NCI-H1436 treated with DMSO at 0.1 percent for 48 hours (cell line): ENCODE data around the gene ZNF185.

ENCODE experiments used
- DNase-seq: peaks from one replicate; lab custom pipeline; 2025; lab: John Stamatoyannopoulos, UW

ZNF185 gene

DNA sequence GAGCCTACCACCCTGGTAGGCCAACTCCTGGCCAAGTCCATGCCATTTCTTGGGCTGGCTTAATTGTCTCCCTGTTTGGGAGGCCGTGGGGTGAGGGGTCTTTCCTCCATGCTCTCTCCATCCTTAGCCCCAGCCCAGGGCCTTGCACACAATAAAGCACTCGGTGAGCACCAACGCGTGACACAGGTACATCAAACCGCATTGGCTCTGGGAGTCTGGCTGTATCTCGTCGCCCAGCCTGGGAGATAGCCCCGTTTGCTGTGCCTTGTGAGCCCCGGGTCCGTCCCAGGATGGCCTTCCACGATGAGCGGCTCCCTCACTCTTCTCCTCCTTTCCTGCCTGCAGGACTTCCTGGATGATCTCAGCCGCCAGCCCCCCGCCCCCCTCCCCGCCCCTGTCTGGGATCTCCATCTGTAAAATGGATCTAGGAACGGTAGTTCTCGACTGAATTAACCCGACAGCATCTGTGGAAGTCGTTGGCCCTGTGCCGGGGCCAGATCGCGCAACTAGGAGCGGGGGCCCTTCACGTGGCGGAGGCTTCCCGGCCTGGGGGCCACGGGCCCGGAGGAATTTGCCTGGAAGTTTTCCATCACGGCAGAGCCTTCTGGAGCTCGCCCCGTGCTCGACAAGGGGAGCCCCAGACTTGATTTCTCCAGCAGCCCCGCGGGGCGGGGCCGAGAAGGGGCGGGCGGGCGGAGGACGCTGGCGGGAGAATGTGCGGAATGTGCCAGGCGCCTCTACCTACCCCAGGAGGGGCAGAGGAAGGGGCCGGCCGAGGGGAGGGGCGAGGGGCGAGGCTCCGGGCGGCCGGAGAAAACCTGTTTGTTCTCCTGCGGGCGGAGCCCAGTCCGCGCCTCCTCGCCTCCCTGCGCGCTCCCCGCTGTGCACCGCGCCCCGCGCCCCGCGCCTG, at the start of gene ZNF185:
Gene ZNF185, plus strand, starts transcription at position 846 of the 910 bp plus-strand sequence. CDS start 16,423 bp downstream, outside the sequence.
- DNase-seq: no peak

DNA sequence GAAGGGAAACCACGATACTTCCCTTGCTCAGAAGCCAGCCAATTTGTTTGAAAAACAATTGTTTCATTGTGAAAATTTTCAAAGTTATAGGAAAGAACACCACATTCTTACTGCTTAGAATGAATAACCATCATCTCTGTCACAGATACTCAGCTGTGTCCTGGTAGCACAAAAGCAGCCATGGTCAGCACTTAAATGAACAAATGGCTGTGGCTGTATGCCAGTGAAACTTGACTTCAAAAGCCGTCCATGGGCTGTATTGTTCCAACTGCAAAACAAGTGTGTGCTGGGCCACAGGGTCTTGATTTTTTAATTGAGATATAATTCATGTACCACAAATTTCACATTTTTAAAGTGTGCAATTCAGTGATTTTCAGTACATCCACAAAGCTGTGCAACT, 47.4 kb upstream of the ZNF185 start:
- no peak for DNase-seq

GRCh38 chrX:152853986-152854385, 43.9 kb upstream of the ZNF185 start:
- DNase-seq: no peak

DNA sequence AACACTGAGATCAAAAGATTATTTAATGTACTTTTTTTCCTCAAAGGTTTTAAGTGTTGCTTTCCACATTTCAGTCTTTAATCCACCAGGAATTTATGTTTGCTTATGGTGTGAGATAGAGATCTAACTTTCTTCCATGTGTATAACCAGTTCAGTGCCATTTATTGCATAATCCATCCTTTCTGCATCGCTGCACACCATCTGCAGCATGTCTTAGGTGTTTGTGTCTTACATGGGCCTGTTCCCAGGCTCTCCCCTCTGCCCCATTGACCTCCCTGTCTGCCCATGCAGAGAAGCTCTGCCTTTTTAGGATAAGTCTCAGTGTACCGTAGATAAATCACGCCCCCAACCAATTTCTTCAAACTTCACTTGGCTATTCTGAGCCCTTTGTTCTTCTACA, 36.8 kb upstream of the ZNF185 start:
- no peak for DNase-seq

- no peak for DNase-seq
These were observed 36.0 kb upstream of the ZNF185 start for GRCh38 chrX:152861826-152862225.

DNA sequence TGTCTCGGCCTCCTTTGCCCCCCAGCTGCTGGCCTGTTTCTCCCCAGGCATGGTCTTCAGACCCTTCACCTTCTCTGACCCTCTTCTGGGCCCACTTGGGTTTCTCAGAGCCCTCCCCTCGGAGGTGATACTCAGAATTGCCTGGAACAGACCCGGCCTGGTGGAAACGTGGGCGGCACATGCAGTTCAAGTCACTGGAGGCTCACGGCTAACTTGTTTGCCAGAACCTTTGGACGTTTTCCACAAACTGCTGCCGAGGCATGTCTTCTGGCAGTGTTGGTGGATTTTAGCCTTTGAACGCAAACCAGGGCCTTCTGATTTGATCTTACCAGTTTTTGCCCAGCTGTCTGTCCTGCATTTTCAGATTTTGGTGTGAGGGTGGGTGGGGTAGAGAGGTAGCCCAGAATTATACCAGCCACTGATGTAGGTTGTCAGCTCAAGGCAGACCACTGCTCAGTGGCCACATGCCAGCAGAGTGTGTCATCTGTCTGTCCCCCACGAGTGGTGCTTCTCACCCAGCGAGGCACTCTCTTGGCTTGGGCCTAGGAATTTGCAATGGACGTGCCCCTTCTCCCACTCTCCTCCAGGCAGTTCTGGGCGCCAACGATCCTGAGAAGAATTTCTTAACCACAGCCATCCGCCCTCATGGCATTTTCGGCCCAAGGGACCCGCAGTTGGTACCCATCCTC, 32.5 kb upstream of the ZNF185 start:
- DNase-seq: no peak

DNA sequence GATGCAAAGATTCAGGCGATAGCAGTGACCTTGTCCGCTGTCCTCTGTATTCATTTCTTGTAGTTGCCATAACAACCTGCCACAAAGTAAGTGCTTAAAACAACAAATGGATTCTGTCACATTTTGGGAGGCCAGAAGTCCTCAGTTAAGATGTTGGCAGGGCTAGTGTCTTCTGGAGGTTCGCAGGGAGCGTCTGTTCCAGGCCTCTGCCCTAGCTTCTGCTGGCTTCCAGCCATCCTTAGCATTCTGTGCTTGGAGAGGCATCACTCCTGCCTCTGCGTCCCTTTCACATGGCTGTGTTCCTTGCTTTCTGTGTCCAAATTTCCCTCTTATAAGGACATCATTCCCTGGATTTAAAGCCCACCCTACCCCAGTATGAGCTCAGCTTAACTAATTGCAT, 31.5 kb upstream of the ZNF185 start:
- no peak for DNase-seq

GRCh38 chrX:152869972-152870371, 27.9 kb upstream of the ZNF185 start:
- no peak for DNase-seq

- no peak for DNase-seq
These were observed 26.6 kb upstream of the ZNF185 start for GRCh38 chrX:152871260-152871659.

DNA sequence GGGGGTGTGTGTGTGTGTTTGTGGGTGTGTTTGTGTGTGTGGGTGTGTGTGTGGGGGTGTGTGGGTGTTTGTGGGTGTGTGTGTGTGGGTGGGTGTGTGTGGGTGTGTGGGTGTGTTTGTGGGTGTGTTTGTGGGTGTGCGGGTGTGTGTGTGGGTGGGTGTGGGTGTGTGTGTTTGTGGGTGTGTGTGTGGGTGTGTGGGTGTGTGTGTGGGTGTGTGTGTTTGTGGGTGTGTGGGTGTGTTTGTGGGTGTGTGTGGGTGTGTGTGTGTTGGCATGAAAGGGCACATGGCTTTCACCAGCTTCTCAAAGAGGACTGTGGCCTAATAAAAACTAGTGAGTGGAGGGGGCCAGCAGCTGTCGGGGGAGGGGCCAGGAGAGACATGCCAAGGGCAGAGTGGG, 25.3 kb upstream of the ZNF185 start:
- no peak for DNase-seq

- no peak for DNase-seq
These were observed 24.5 kb upstream of the ZNF185 start for GRCh38 chrX:152873361-152873760.

DNA sequence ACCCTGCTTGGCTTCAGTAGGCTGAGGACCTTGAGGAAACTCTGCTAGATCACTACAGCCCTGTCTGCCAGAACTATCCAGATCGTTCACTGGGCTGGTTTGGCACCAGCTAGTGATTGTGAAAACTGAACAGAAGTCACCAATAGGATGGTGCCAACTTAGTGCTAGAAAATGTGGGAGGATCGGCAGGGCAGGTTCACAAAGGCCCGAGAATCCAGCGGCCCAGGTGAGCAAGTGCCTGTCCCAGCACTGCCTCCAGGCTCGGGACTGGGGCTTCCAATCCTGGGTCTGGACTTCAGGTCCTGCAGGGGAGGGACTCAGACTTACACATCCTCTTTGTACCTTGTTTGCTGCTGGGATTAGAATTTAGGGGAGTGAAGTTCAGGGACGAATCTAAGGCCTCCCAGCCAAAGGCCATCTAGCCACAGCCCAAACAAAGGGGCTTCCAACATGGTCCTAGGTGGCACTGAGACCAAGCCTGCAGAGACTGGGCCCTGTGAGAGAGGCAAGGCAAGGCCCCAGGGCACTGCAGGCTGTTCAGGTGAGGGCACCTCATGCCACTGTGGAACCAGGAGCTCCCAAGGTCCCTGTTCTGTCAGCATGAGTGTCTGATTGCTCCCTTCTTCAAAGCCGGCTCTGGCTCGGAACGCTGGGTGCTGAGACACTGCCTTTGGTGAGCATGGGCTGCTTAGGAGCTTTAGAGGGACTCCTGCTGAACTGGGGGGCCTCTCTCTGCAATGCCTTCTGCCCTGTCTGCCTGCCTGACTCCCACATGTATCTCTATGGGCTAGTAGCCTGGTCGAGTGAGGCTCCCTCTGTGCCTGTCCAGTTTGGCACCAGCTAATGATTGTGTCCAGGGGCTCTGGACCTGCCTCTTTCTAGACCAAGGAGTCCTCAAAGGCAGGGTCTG, 20.7 kb upstream of the ZNF185 start:
- no peak for DNase-seq

GRCh38 chrX:152878976-152879755, 18.7 kb upstream of the ZNF185 start:
- no peak for DNase-seq

DNA sequence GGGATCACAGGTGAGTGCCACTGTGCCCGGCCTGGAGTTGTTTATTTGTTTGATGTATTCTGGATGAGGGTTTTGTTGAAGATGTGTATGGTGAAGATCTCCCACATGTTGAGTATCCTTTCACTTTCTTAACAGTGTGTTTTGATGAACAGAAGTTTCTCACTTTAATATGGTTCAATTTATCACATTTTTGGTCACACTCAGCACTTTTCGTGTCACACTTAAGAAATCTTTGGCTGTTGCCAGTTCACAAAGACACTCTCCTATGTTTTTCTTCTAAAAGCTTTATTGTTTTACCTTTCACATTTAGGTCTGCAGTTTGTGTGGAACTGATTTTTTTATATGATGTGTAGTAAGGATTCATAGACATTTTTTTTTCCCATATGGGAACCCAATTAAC, 16.6 kb upstream of the ZNF185 start:
- DNase-seq: no peak

DNA sequence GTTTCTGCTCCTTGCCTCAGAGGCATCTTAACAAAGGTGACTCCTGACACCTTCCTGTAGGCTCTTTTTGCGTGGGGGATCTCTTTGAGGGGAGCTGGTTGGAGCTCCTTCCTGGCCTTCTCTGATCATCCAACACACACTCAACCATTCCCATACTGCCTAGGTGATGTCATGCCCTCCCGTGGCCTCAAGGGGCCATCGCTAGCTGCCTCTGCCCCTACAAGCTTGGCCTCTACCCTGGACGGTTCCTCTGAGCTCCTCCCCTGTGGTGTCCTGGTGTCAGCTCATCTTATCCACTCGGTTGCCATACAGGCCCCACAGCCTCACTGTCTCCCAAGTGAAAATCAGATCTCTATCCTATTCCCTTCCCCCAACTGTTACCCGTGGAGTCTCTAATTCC, 13.7 kb upstream of the ZNF185 start:
- no peak for DNase-seq

GRCh38 chrX:152886716-152887115, 11.2 kb upstream of the ZNF185 start:
- no peak for DNase-seq

GRCh38 chrX:152892499-152892898, 5.4 kb upstream of the ZNF185 start:
- DNase-seq: no peak

- DNase-seq: no peak
These were observed 4.6 kb upstream of the ZNF185 start for GRCh38 chrX:152892999-152893891.

GRCh38 chrX:152893980-152894610, 3.8 kb upstream of the ZNF185 start:
- DNase-seq: no peak

DNA sequence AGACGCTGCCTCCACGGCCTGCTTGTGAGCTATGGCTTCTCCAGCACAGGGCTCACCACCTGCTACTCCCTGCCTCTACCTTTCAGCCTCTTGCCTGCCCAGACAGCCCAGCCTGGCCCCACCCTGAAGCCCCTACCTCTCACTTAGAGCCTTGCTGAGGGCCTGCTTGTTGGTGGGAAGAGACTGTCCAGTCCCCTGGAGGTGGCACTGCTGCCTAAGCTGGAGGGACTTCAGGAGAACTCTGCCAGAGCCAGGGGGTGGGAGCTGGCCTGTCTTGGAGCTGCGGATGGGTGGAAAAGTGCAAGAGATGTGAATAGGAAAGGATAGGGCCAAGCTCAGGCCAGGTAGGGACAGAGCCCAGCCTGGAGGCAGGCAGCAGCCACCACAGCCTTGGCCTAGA, 2.7 kb upstream of the ZNF185 start:
- no peak for DNase-seq
